AG04450 (cell line): ENCODE measurements around the gene RNH1. TPM values are rescaled to one million over a fixed set of nuclear protein-coding genes. Genes with fewer than 3 reads are reported as not detected.

Experiments
- CTCF ChIA-PET: fragments of 300-600, 350-600 bp; formaldehyde crosslinking; extraction: SDS; loops from one replicate; lab custom pipeline; 2022; ENCODE audit warnings: antibody characterized with exemption, inconsistent platforms; lab: Charles Lee
- POLR2A ChIA-PET: fragments of 350-600 bp; formaldehyde crosslinking; extraction: SDS; loops from one replicate; lab custom pipeline; 2021; ENCODE audit warnings: antibody characterized with exemption, inconsistent platforms; lab: Yijun Ruan, JAX
- DNase-seq: peaks from one replicate; pipeline ENCODE4 v3.0.0-alpha.2; 2011; ENCODE audit warnings: low read depth, low spot score
- H3K27ac ChIP-seq: one replicate; pipeline ENCODE4 v1.5.1; 2012; ENCODE audit warnings: low read depth, low read length, control low read depth
- H3K27me3 ChIP-seq: one replicate; pipeline ENCODE4 v1.6.0; 2012; ENCODE audit warnings: low read length; ENCODE audit not compliant: control insufficient read depth, insufficient read depth
- H3K4me3 ChIP-seq: 2 replicates; pipeline ENCODE4 v1.5.1; 2011; ENCODE audit warnings: mild to moderate bottlenecking, low read depth, low read length, control low read depth
- H3K9me3 ChIP-seq: 2 replicates; pipeline ENCODE4 v1.5.1; 2012; ENCODE audit warnings: low read length; ENCODE audit not compliant: control insufficient read depth, insufficient read depth
- polyA plus RNA-seq: library from polyadenylated mRNA; depleted of rRNA; stranded (reverse); fragments of >200 nt; gene quantifications from 2 replicates; pipeline ENCODE4 v1.2.3, GENCODE V29; 2011
- TF ChIP-seq, protein P1 (sequence below): IDR thresholded peaks from 2 replicates; pipeline ENCODE4 v1.5.1; 2011; ENCODE audit warnings: low read depth, low read length, control low read depth, inconsistent platforms

Gene RNH1
- polyA plus RNA-seq, 1 experiment, result 98.6 TPM

DNA sequence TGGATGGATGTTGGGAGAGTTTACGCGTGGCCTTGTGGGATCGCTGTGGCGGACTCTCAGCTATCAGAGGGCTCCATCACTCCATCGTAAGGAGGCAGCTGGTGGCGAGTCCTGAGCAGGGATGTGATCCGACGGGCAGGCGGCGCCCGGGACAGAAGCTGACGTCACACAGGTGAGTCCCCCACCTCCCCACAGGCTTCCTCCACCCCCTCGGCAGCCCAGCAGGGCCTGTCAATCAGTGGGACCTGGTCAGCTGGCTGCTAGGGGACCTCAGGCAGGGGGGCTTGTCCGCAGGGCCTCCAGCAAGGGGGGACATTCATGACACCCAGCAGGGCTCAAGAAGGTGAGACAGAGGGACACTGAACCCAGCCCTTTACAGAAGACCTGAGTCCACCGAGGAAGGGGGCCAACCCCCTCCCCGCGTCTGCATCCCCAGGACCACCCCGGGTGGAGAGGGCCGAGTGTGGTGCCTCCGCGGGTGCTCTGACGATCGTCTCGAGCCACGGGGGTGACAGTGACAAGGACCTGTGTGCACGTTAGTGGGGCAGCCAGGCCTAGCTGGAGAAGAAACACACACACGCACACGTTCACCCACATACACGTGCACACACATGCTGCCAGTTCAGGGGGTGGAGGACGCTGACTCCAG, 21.2 kb upstream of the RNH1 start:
- ChIA-PET POLR2A (no interaction called here), CTCF (interaction anchor here (1.0 kb wide), 1 partner anchor 9 kb away, joined by 4 read pairs; no protein-coding TSS in a partner anchor)
- H3K4me3 ChIP-seq, result no peak overlapping the region
- H3K9me3 ChIP-seq, result no peaks in the 10 kb centered on the region; the same call in 1 of the 2 replicates
- H3K27ac ChIP-seq, result no peak overlapping the region
- no peaks in the 10 kb centered on the region for H3K27me3 ChIP-seq
- TF ChIP-seq, protein P1, sequence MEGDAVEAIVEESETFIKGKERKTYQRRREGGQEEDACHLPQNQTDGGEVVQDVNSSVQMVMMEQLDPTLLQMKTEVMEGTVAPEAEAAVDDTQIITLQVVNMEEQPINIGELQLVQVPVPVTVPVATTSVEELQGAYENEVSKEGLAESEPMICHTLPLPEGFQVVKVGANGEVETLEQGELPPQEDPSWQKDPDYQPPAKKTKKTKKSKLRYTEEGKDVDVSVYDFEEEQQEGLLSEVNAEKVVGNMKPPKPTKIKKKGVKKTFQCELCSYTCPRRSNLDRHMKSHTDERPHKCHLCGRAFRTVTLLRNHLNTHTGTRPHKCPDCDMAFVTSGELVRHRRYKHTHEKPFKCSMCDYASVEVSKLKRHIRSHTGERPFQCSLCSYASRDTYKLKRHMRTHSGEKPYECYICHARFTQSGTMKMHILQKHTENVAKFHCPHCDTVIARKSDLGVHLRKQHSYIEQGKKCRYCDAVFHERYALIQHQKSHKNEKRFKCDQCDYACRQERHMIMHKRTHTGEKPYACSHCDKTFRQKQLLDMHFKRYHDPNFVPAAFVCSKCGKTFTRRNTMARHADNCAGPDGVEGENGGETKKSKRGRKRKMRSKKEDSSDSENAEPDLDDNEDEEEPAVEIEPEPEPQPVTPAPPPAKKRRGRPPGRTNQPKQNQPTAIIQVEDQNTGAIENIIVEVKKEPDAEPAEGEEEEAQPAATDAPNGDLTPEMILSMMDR, result no peak
- no peak for DNase-seq

DNA sequence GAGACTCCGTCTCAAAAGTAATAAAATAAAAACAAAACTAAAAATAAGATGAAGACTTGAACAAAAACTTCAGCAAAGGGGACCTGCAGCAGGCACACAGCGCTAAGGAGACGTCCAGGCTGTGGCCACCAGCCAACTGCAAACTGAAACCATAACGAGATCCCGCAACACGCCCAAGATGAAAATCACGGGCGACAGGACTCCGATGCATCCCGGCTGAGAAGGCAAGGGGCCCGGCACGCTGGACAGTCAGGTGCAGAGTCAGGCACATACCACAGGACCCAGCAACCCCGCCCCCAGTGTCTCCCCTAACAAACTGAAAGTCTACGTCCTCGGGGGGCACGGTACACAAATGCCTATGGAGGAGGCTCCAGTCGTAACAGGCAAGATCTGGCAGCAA, 19.1 kb upstream of the RNH1 start:
- no peak for DNase-seq
- POLR2A ChIA-PET, result no interaction called here
- CTCF ChIA-PET, result no interaction called here
- Histone ChIP-seq H3K9me3 (no peaks in the 10 kb centered on the region; the same call in 1 of the 2 replicates), H3K27me3 (no peaks in the 10 kb centered on the region), H3K4me3 (no peak overlapping the region), H3K27ac (no peak overlapping the region)
- TF ChIP-seq, protein P1, result no peak

DNA sequence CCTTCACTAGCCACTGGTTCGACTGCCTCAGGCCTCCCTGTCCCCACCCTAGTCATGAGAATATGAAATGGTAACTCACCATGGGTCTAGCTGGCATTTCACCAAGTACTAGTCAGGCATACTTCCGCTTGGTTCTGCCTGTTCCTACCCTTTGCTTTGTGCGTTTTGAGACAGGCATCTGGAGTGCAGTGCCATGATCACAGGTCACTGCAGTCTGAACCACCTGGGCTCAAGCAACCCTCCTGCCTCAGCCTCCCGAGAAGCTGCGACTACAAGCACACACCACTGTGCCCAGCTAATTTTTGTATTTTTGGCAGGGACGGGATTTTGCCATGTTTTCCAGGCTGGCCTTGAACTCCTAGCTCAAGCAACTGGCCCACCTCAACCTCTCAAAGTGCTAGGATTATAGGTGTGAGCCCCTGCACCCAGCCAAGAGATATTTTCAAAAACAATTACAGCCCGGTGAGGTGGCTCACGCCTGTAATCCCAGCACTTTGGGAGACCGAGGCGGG, 14.2 kb upstream of the RNH1 start:
- POLR2A ChIA-PET, result interaction anchor here (0.7 kb wide), 1 partner anchor 15 kb away, joined by 3 read pairs; no protein-coding TSS in a partner anchor
- CTCF ChIA-PET, result no interaction called here

DNA sequence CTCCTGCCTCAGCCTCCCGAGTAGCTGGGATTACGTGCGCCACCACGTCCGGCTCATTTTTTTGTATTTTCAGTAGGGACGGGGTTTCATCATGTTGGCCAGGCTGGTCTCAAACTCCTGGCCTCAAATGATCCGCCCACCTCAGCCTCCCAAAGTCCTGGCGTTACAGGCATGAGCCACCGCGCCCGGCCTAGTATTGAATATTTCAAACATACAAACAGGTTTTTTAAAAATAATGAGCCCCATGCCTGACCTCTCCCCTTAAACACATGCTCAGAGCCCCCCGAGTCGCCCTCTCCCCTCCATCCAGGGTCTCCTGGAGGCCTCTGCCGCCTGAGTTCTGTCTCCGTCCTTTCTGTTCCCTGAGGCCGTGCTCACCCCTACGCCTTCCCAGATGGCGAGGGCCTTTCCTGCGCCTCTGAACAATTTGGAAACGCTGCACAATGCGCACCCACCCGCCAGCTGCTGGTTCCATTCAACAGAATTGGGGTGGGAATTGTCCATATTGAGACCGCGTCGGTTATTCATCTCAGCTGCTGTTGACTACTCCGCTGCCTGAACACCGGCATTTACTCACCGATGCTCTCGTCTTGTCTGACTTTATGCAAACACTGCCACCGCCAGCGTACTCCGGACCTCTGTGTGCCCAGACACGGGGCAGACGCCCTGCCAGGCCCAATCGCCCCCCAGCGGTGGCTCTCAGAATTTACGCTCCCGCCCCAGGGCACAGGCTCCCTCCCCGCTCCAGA, 13.6 kb upstream of the RNH1 start:
- ChIA-PET POLR2A (no interaction called here), CTCF (no interaction called here)
- no peak for DNase-seq
- peaks cover 19% of the 10 kb centered on the region for H3K9me3 ChIP-seq
- no peaks in the 10 kb centered on the region for H3K27me3 ChIP-seq
- H3K4me3 ChIP-seq, result no peak overlapping the region
- H3K27ac ChIP-seq, result no peak overlapping the region
- TF ChIP-seq, protein P1, result no peak

More for the DNA sequence above, 14.2 kb upstream of the RNH1 start:
- Histone ChIP-seq H3K9me3 (peaks cover 19% of the 10 kb centered on the region), H3K4me3 (no peak overlapping the region), H3K27ac (no peak overlapping the region), H3K27me3 (no peaks in the 10 kb centered on the region)
- no peak for DNase-seq
- TF ChIP-seq, protein P1, result no peak
